HG02981 (cell line): ENCODE results near the gene E2F3.
A peak's percentile ranks its signal among the peaks of the same experiment; 100 is the strongest.

Experiments
- ATAC-seq: cut with Tn5 transposase; IDR thresholded peaks from one replicate; pipeline ENCODE4 v1.9.1; 2021; ENCODE audit warnings: mild to moderate bottlenecking, moderate library complexity; ENCODE audit not compliant: unreplicated experiment

The E2F3 gene

GRCh38 chr6:20402092-20402341, 338 bp downstream of the E2F3 start:
- ATAC-seq: no peak

GRCh38 chr6:20402342-20403069, 827 bp downstream of the E2F3 start:
- ATAC-seq: no peak

GRCh38 chr6:20403070-20403765, 1.5 kb downstream of the E2F3 start:
- peak; percentile 43 for ATAC-seq

GRCh38 chr6:20403766-20404640, 2.3 kb downstream of the E2F3 start:
- ATAC-seq: peak; percentile 1

- peak; percentile 20 for ATAC-seq
Observed at GRCh38 chr6:20404641-20405032, 3.0 kb downstream of the E2F3 start.

GRCh38 chr6:20408851-20409250, 7.2 kb downstream of the E2F3 start:
- no peak for ATAC-seq

GRCh38 chr6:20409427-20409971, 7.8 kb downstream of the E2F3 start:
- ATAC-seq: peak; percentile 92

- ATAC-seq: no peak
Observed at GRCh38 chr6:20411544-20411943, 9.9 kb downstream of the E2F3 start.

GRCh38 chr6:20411953-20412681, 10.4 kb downstream of the E2F3 start:
- no peak for ATAC-seq

GRCh38 chr6:20412682-20413073, 11.0 kb downstream of the E2F3 start:
- ATAC-seq: no peak

- no peak for ATAC-seq
Observed at GRCh38 chr6:20413826-20414225, 12.1 kb downstream of the E2F3 start.

GRCh38 chr6:20414711-20415110, 13.0 kb downstream of the E2F3 start:
- ATAC-seq: no peak

- no peak for ATAC-seq
Observed at GRCh38 chr6:20415304-20415703, 13.6 kb downstream of the E2F3 start.

GRCh38 chr6:20415712-20416454, 14.2 kb downstream of the E2F3 start:
- ATAC-seq: no peak

GRCh38 chr6:20416567-20417345, 15.1 kb downstream of the E2F3 start:
- no peak for ATAC-seq

GRCh38 chr6:20417819-20418218, 16.1 kb downstream of the E2F3 start:
- ATAC-seq: peak; percentile 61

- ATAC-seq: peak; percentile 35
Observed at GRCh38 chr6:20426177-20427082, 24.8 kb downstream of the E2F3 start.

- peak; percentile 84 for ATAC-seq
Observed at GRCh38 chr6:20427856-20428255, 26.2 kb downstream of the E2F3 start.
